ENCODE measurements around the gene ARSJ.

DNA sequence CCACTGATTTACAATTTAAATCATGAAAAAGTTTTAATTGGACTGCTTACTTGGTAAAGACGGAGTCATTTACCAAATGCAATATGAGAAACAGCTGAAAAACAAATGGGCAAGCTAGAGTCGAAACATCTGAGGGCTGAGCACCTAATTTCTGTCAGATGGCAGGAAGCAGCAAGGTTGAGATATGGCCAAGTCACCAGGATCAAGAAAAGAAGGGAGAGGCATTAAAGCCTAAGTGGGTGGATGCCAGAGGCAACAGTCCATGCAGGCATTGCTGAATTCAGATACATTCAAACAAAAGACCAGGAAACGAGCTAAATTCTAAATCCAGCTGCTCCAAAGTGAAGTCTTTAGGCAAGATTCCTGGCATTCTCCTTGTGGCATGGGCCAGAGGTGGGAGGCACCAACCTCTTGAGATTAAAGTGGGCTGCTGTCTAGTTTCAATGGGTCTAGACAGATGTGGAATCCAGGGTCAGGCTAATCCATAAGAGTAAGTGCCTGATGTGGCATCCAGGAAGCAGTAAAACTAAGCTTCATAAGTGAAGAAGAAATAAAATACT lies 8.0 kb upstream of the ARSJ start:
- TF ChIP-seq, protein P1, sequence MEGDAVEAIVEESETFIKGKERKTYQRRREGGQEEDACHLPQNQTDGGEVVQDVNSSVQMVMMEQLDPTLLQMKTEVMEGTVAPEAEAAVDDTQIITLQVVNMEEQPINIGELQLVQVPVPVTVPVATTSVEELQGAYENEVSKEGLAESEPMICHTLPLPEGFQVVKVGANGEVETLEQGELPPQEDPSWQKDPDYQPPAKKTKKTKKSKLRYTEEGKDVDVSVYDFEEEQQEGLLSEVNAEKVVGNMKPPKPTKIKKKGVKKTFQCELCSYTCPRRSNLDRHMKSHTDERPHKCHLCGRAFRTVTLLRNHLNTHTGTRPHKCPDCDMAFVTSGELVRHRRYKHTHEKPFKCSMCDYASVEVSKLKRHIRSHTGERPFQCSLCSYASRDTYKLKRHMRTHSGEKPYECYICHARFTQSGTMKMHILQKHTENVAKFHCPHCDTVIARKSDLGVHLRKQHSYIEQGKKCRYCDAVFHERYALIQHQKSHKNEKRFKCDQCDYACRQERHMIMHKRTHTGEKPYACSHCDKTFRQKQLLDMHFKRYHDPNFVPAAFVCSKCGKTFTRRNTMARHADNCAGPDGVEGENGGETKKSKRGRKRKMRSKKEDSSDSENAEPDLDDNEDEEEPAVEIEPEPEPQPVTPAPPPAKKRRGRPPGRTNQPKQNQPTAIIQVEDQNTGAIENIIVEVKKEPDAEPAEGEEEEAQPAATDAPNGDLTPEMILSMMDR (IDR thresholded peaks at IDR 0.05; ENCODE audit: low read depth, low read length) = no peak
- no peak for TF ChIP-seq POLR2A (IDR thresholded peaks at IDR 0.05; ENCODE audit: extremely low read depth, insufficient read length)

Data from NB4 (cell line).